ENCODE measurements around the gene SCO2.

SCO2 gene

DNA sequence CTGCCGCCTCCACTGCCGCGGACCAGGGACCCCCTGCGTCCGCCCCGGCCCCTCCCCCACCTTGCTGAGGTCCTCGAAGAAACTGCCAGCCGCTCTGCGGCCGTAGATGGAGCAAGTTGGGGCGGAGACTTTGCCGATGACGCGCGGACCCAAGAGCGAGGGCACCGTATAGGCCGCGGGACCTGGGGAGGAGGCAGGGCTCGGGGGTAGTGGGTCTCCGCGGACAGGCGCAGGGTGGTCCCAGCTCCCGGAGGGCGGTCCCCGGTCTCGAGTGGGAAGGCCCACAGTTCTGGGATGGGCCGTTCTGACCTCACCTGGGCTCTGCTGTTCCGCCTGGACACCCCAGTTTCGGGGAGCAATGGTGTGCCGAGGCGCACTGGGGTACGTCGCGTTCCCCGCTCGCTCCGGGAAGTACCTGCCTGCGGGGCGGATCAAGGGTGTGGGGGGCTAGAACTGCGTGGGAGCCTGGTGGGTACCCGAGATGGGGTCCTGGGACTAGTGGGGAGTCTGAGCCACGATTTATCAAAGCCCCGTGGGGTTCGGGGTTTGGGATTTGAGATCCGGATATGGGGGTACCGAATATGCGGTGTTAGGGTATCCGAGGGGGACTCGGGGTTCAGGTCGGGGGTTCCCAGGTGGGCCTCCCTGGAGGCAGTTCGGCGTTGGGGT, 5.6 kb upstream of the SCO2 start:
- WGBS (ENCODE audit: insufficient coverage, insufficient read length) = no CpG with 5 or more reads among the region's 53 CpGs
- Histone ChIP-seq H3K4me3 (ENCODE audit: low read length) (peak overlapping the region; percentile 56; the same call in 1 of the 2 replicates), H3K27ac (ENCODE audit: low read length) (no peak overlapping the region), H3K36me3 (ENCODE audit: control insufficient read depth, insufficient read depth, low read length) (no peaks in the 10 kb centered on the region; the same call in 1 of the 2 replicates), H3K4me1 (ENCODE audit: control insufficient read depth, insufficient read depth, low read length) (peaks cover 11% of the 10 kb centered on the region), H3K9me3 (ENCODE audit: control insufficient read depth, insufficient read depth, low read length) (no peaks in the 10 kb centered on the region), H3K27me3 (ENCODE audit: control insufficient read depth, insufficient read depth, low read length) (peaks cover 42% of the 10 kb centered on the region)
- DNase-seq (ENCODE audit: low read depth, low spot score) = no peak

DNA sequence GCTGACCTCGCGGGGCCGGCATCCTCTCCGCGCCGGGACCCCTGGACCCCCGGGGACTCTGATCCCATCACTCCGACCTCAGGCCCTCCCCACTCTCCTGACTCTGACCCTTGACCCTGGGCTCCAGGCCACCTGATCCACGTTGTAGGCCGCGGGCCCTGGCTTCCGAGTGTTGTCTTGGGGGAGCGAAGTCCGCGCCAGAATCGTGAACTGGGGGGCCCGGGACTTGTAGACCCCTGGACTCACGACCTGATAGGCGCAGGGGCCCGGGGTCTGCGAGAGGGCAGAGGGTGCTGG, 5.1 kb upstream of the SCO2 start:
- Histone ChIP-seq H3K27ac (ENCODE audit: low read length) (no peak overlapping the region), H3K9me3 (ENCODE audit: control insufficient read depth, insufficient read depth, low read length) (no peaks in the 10 kb centered on the region), H3K4me1 (ENCODE audit: control insufficient read depth, insufficient read depth, low read length) (peaks cover 11% of the 10 kb centered on the region), H3K36me3 (ENCODE audit: control insufficient read depth, insufficient read depth, low read length) (no peaks in the 10 kb centered on the region; the same call in 1 of the 2 replicates), H3K4me3 (ENCODE audit: low read length) (peak overlapping the region; percentile 56; the same call in 1 of the 2 replicates), H3K27me3 (ENCODE audit: control insufficient read depth, insufficient read depth, low read length) (peaks cover 42% of the 10 kb centered on the region)
- no peak for DNase-seq (ENCODE audit: low read depth, low spot score)
- no CpG with 5 or more reads among the region's 21 CpGs for WGBS (ENCODE audit: insufficient coverage, insufficient read length)

DNA sequence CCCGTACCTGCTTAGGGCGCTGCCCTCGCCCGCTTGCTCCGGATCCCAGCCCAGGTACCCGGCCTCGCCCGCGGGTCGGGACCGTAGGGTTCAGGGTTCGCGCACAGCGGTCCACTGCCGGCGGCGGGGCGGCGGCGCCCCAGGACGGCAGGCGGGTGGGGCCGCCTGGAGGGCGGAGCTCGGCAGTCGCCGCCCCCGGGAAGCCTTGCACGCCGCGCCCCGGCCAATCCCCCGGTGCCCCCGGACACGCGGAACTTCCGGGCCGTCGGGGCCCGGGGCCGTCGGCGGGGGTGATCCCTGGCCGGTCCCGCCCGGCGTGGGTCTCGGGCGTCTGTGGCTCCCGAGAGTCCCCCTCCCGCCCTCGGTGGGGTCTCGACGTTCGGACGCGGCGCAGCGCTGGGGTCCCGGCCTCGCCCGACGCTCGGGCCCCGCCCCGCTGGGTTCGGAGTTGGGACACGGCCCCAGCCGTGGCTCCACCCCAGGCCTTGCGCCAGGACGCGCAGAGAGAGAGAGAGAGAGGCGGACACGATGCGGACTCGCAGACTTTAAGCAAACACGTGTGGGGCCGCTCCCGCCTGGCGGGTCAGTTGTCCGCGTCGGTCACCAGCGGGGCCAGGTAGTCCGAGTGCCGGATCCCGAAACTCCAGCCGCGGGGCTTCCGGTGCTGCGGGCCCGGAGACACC, 4.6 kb upstream of the SCO2 start, which contains the start of gene TYMP:
Gene TYMP, minus strand, starts transcription at position 116 of the 683 bp plus-strand sequence. CDS start 303 bp downstream, outside the sequence.
- no peaks in the 10 kb centered on the region; the same call in 1 of the 2 replicates for H3K36me3 ChIP-seq (ENCODE audit: control insufficient read depth, insufficient read depth, low read length)
- H3K4me3 ChIP-seq (ENCODE audit: low read length) = peak within 1 kb of the TSS; percentile 56; the same call in 1 of the 2 replicates
- WGBS (ENCODE audit: insufficient coverage, insufficient read length) = no CpG with 5 or more reads among the region's 92 CpGs
- H3K27me3 ChIP-seq (ENCODE audit: control insufficient read depth, insufficient read depth, low read length) = peaks cover 42% of the 10 kb centered on the region
- no peak within 1 kb of the TSS for H3K27ac ChIP-seq (ENCODE audit: low read length)
- H3K9me3 ChIP-seq (ENCODE audit: control insufficient read depth, insufficient read depth, low read length) = no peaks in the 10 kb centered on the region
- DNase-seq (ENCODE audit: low read depth, low spot score) = no peak
- peaks cover 11% of the 10 kb centered on the region for H3K4me1 ChIP-seq (ENCODE audit: control insufficient read depth, insufficient read depth, low read length)

DNA sequence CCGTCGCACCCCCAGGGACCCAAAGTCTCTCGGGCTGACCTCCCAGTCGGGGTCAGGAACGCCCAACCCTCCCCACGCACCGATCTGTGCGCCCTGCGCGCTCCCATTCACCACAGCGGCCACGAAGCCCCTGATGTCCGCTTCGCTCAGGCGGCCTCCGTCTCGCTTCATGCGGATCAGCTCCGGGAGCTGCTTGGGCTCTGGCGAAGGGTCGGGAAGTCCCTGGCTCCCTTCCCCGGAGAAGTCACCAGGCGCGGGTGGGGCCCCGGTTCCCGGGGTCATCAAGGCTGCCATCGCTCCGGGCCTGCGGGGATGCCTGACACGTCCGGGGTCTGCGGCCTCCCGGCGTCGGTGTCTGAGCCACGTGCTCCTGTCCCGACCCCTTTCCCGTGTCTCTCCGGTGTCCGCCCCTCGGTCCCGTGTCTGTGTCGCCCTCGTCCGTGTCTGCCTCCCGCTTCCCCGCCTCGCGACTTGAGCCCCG, 4.1 kb upstream of the SCO2 start:
- Histone ChIP-seq H3K27me3 (ENCODE audit: control insufficient read depth, insufficient read depth, low read length) (peaks cover 42% of the 10 kb centered on the region), H3K9me3 (ENCODE audit: control insufficient read depth, insufficient read depth, low read length) (no peaks in the 10 kb centered on the region), H3K36me3 (ENCODE audit: control insufficient read depth, insufficient read depth, low read length) (no peaks in the 10 kb centered on the region; the same call in 1 of the 2 replicates), H3K27ac (ENCODE audit: low read length) (no peak overlapping the region), H3K4me3 (ENCODE audit: low read length) (peak overlapping the region; percentile 56; the same call in 1 of the 2 replicates), H3K4me1 (ENCODE audit: control insufficient read depth, insufficient read depth, low read length) (peaks cover 12% of the 10 kb centered on the region)
- WGBS (ENCODE audit: insufficient coverage, insufficient read length) = no CpG with 5 or more reads among the region's 50 CpGs
- no peak for DNase-seq (ENCODE audit: low read depth, low spot score)

DNA sequence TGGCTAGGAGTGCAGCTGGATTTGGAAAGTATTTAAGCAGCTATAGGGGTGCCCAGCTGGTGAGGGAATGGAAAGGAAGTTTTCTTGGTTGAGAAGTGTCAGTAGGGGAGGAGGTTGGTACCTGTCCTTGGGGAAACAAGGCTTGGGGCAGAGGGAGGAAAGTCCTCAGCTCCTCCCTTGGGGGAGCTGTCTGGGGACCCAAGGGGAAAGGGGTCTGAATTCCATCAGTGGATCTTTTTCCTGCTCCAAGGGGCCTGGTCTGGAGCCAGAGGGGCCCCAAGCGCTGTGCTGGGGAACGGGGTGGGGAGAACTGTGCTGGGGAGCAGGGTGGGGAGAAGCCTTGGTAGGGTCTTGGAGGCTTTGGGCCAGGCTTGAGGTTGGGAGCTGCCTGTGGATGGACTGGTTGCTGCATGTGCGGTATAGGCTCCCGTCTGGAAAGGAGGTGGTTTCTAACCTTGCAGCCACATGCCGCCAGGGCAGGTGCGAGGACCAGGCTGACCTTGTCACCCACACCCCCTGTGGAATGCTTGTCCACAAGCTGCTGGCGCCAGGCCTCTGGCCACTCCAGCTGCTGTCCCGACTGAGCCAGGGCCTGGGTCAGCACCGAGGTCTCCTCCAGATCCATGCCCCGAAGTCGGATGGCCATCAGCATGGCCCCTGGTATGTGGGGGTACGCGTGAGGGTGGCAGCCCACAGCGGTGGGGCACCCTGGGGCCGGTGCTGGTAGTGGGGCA, 3.5 kb upstream of the SCO2 start:
- H3K9me3 ChIP-seq (ENCODE audit: control insufficient read depth, insufficient read depth, low read length) = no peaks in the 10 kb centered on the region
- H3K27me3 ChIP-seq (ENCODE audit: control insufficient read depth, insufficient read depth, low read length) = peaks cover 42% of the 10 kb centered on the region
- whole genome bisulfite sequencing (ENCODE audit: insufficient coverage, insufficient read length) = no CpG with 5 or more reads among the region's 15 CpGs
- H3K4me3 ChIP-seq (ENCODE audit: low read length) = no peak overlapping the region
- H3K36me3 ChIP-seq (ENCODE audit: control insufficient read depth, insufficient read depth, low read length) = no peaks in the 10 kb centered on the region; the same call in 1 of the 2 replicates
- peaks cover 13% of the 10 kb centered on the region for H3K4me1 ChIP-seq (ENCODE audit: control insufficient read depth, insufficient read depth, low read length)
- H3K27ac ChIP-seq (ENCODE audit: low read length) = no peak overlapping the region
- no peak for DNase-seq (ENCODE audit: low read depth, low spot score)

DNA sequence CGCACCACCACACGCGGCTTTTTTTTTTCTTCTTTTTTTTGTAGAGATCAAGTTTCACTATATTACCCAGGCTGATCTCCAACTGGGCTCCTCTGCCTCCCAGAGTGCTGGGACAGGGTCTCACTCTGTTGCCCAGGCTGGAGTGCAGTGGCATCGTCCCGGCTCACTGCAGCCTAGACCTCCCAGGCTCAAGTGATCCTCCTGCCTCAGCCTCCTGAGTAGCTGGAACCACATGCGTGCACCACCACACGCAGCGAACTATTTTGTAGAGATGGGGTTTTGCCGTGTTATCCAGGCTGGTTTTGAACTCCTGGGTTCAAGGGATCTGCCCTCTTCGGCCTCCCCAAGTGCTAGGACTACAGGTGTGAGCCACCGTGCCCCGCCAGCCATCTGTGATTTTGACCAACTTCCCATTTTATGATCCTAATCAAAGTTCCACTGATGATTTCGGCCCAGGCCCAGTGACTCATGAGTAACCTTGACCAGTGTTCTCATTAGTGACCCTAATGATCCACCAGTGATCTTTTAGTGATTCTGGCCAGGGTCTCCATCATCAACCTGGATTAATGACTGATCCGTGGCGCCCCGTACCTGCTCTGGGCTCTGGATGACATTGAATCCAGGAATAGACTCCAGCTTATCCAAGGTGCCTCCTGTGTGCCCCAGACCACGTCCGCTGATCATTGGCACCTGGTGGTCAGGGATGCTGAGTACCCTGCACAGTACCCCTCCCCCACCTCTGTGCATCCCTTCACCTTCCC, 2.7 kb upstream of the SCO2 start:
- no peaks in the 10 kb centered on the region for H3K9me3 ChIP-seq (ENCODE audit: control insufficient read depth, insufficient read depth, low read length)
- WGBS (ENCODE audit: insufficient coverage, insufficient read length) = no CpG with 5 or more reads among the region's 18 CpGs
- H3K27ac ChIP-seq (ENCODE audit: low read length) = no peak overlapping the region
- peaks cover 4% of the 10 kb centered on the region for H3K36me3 ChIP-seq (ENCODE audit: control insufficient read depth, insufficient read depth, low read length)
- H3K4me3 ChIP-seq (ENCODE audit: low read length) = no peak overlapping the region
- peaks cover 41% of the 10 kb centered on the region for H3K27me3 ChIP-seq (ENCODE audit: control insufficient read depth, insufficient read depth, low read length)
- H3K4me1 ChIP-seq (ENCODE audit: control insufficient read depth, insufficient read depth, low read length) = peaks cover 13% of the 10 kb centered on the region
- DNase-seq (ENCODE audit: low read depth, low spot score) = no peak

DNA sequence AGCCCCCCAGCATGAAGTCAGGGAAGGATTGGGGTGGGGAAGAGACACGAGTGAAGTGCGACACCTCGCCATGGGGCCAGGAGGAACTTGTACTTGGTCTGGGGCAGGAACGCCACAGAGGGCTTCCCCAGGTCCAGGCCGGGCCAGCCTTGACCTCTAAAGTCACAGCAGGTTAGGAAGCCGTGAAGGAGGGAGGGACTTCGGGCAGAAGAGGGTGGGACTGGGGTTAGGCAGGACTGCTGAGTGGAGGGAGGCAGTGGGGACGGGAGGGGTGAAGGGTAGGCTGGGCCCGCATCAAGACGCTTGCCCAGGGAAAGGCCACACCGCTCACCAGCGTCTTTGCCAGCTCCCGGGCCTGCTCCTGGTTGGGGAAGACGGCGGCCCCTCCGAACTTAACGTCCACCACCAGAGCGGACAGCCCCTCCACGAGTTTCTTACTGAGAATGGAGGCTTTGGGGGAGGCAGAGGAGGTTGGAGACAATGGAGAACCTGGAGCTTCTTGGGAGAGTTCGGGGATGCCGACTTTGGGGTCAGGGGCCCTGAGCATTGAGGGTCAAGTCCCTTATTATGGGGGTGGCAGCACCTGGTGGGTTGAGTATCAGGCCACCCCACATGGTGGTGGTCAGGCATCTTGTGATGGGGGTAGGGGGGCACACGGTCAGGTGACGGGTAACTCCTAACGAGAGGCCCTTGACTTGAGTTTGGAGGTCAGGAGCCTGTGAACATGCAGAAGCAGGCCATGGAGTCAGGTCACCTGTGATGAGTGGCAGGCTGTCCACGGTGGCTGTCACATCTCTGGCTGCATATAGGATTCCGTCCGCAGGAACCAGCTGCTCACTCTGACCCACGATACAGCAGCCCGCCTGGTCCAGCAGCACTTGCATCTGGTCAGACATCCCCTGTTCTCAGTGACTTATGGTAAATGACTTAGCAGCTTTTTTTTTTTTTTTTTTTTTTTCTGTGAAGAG, 1.7 kb upstream of the SCO2 start:
- no peak for DNase-seq (ENCODE audit: low read depth, low spot score)
- WGBS (ENCODE audit: insufficient coverage, insufficient read length) = no CpG with 5 or more reads among the region's 29 CpGs
- peaks cover 13% of the 10 kb centered on the region for H3K4me1 ChIP-seq (ENCODE audit: control insufficient read depth, insufficient read depth, low read length)
- H3K27ac ChIP-seq (ENCODE audit: low read length) = no peak overlapping the region
- peaks cover 35% of the 10 kb centered on the region for H3K27me3 ChIP-seq (ENCODE audit: control insufficient read depth, insufficient read depth, low read length)
- no peaks in the 10 kb centered on the region for H3K9me3 ChIP-seq (ENCODE audit: control insufficient read depth, insufficient read depth, low read length)
- peaks cover 14% of the 10 kb centered on the region for H3K36me3 ChIP-seq (ENCODE audit: control insufficient read depth, insufficient read depth, low read length)
- H3K4me3 ChIP-seq (ENCODE audit: low read length) = peak overlapping the region; percentile 58; the same call in 1 of the 2 replicates

DNA sequence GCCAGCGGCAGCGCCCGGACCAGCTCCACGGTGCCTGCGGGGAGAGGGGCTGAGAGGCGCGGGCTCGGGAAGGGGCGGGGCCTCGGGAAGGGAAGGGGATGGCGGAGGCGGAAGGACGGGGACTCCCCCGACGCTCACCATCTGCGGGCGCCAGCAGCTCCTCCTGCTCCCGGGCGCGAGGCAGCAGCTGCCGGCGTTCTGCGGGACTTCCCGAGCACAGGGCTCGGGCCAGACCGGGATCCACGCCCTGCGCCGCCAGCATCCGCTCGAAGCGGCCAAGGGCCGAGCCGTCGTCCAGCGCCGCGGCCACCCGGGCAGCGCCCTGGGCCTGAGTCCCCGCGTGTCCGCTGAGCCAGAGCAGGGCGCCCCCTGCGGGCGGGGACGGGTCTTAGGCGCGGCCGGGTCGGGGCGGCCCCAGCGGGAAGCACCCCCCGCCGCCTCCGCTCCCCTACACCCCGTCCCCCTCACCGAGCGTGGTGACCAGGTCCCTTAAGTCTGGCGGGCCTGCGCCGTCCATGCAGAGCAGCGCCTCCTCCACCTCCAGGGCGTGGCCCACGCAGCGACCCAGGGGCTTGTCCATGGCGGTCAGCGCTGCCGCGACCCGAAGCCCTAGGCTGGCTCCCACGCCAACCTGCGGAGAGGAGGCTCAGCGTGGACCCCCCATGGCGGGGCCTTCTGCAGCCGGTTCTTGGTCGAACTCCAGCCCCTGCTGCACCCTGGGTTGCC, 873 bp upstream of the SCO2 start:
- peaks cover 11% of the 10 kb centered on the region for H3K4me1 ChIP-seq (ENCODE audit: control insufficient read depth, insufficient read depth, low read length)
- H3K9me3 ChIP-seq (ENCODE audit: control insufficient read depth, insufficient read depth, low read length) = no peaks in the 10 kb centered on the region
- no peak for DNase-seq (ENCODE audit: low read depth, low spot score)
- peak overlapping the region; percentile 58 for H3K4me3 ChIP-seq (ENCODE audit: low read length)
- no peak overlapping the region for H3K27ac ChIP-seq (ENCODE audit: low read length)
- peaks cover 27% of the 10 kb centered on the region for H3K27me3 ChIP-seq (ENCODE audit: control insufficient read depth, insufficient read depth, low read length)
- no CpG with 5 or more reads among the region's 77 CpGs for WGBS (ENCODE audit: insufficient coverage, insufficient read length)
- H3K36me3 ChIP-seq (ENCODE audit: control insufficient read depth, insufficient read depth, low read length) = peaks cover 19% of the 10 kb centered on the region

DNA sequence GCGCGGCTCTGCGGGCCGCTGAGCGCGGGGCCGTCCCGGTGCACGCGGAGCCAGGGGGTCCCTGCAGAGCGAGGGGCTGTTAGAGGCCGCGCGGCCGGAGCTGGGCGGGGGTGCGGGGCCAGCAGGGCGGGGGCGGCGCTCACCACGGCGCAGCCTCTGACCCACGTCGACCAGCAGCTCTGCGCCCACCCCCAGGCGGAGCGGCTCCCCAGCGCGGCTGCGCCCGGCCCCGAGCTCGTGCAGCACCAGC, 385 bp upstream of the SCO2 start:
- no peak for DNase-seq (ENCODE audit: low read depth, low spot score)
- no CpG with 5 or more reads among the region's 33 CpGs for WGBS (ENCODE audit: insufficient coverage, insufficient read length)
- Histone ChIP-seq H3K27ac (ENCODE audit: low read length) (no peak overlapping the region), H3K36me3 (ENCODE audit: control insufficient read depth, insufficient read depth, low read length) (peaks cover 22% of the 10 kb centered on the region), H3K4me3 (ENCODE audit: low read length) (peak overlapping the region; percentile 58), H3K9me3 (ENCODE audit: control insufficient read depth, insufficient read depth, low read length) (no peaks in the 10 kb centered on the region), H3K4me1 (ENCODE audit: control insufficient read depth, insufficient read depth, low read length) (peaks cover 11% of the 10 kb centered on the region), H3K27me3 (ENCODE audit: control insufficient read depth, insufficient read depth, low read length) (peaks cover 23% of the 10 kb centered on the region)
